Natural killer cell (primary cell): Measurements from ENCODE around the gene RNF121. TPM values are rescaled to one million over a fixed set of nuclear protein-coding genes. Genes with fewer than 3 reads are reported as not detected.

Source experiments
- ATAC-seq, 3 donors: fragments of 150-1000 bp in 2 of 3; fragments of 200-7000 bp in 1 of 3; cut with Tn5 transposase; 1 replicate in 1 of 3; 2 replicates in 2 of 3; pipeline ENCODE4 v1.10.0; 2021; ENCODE audit warnings: mild to moderate bottlenecking in 2 of 3, moderate library complexity in 2 of 3
- DNase-seq, 2 donors: peaks; one replicate each; pipeline versions ENCODE4 v3.0.0 to v3.0.0-alpha.2; 2013 to 2021; ENCODE audit warnings: mixed read lengths in 1 of 2
- H3K27ac ChIP-seq: one replicate; pipeline ENCODE4 v1.5.1; 2013; ENCODE audit warnings: mild to moderate bottlenecking, low read length
- H3K27me3 ChIP-seq: one replicate; pipeline ENCODE4 v1.6.1; 2013; ENCODE audit warnings: low read length; ENCODE audit not compliant: control insufficient read depth, insufficient read depth
- H3K36me3 ChIP-seq: one replicate; pipeline ENCODE4 v1.6.1; 2013; ENCODE audit warnings: low read length; ENCODE audit not compliant: control insufficient read depth, insufficient read depth
- H3K4me1 ChIP-seq: one replicate; pipeline ENCODE4 v1.6.1; 2013; ENCODE audit warnings: low read length; ENCODE audit not compliant: control insufficient read depth, insufficient read depth
- H3K4me3 ChIP-seq: one replicate; pipeline ENCODE4 v1.5.1; 2013; ENCODE audit warnings: low read length
- H3K9me3 ChIP-seq: one replicate; pipeline ENCODE4 v1.6.1; 2013; ENCODE audit warnings: low read length; ENCODE audit not compliant: control insufficient read depth, insufficient read depth
- H3K27ac Mint-ChIP-seq, 2 donors: one replicate each; pipeline ENCODE4 v1.8.0; 2022; ENCODE audit warnings: mild to moderate bottlenecking in 2 of 2, mixed read lengths in 2 of 2, moderate library complexity in 1 of 2
- H3K27me3 Mint-ChIP-seq, 2 donors: one replicate each; pipeline ENCODE4 v1.8.0; 2022; ENCODE audit warnings: low read depth in 2 of 2, mixed read lengths in 2 of 2
- H3K36me3 Mint-ChIP-seq: one replicate; pipeline ENCODE4 v1.8.0; 2022; ENCODE audit warnings: mixed read lengths
- H3K4me1 Mint-ChIP-seq, 2 donors: one replicate each; pipeline ENCODE4 v1.8.0; 2022; ENCODE audit warnings: mixed read lengths in 2 of 2
- H3K4me3 Mint-ChIP-seq: one replicate; pipeline ENCODE4 v1.8.0; 2022; ENCODE audit warnings: mild to moderate bottlenecking, moderate library complexity, mixed read lengths
- H3K9me3 Mint-ChIP-seq, 2 donors: one replicate each; pipeline ENCODE4 v1.8.0; 2022; ENCODE audit warnings: mixed read lengths in 2 of 2
- CTCF ChIP-seq: fragments of 200-600 bp; IDR thresholded peaks from one replicate; pipeline ENCODE4 v1.8.0; 2022; ENCODE audit warnings: antibody characterized with exemption
- WGBS: methylation state at CpG from one replicate; pipeline ENCODE4 v1.1.7; 2013; ENCODE audit warnings: missing lambda C conversion rate; ENCODE audit not compliant: insufficient coverage; 5-methylcytosine and 5-hydroxymethylcytosine counted together
- intact Hi-C: fragments of 100-400 bp; cut with micrococcal nuclease; formaldehyde crosslinking; loops from one replicate; pipeline ENCODE4 v1.14.2; 2022
- total RNA-seq, 4 donors: library from RNA; stranded (reverse); fragments of 120-200 nt in 1 of 4; gene quantifications; one replicate each; pipeline versions ENCODE4 v1.2.3 to v1.2.4, GENCODE V29; 2013 to 2022

Gene RNF121
- total RNA-seq, 3 donors from 2014 or later (not counting 1 experiment from before 2014, with no cell fraction given): 22.7 to 28.2 (median 22.9) TPM

- WGBS: 97% methylated on average over 16 of the region's 16 CpGs
- peak overlapping the region; percentile 57 to 72 for H3K27ac Mint-ChIP-seq
- intact Hi-C loops: no loop called here
Measured at GRCh38 chr11:72014761-72015320, 86.0 kb downstream of the RNF121 start.

GRCh38 chr11:72015511-72016061 is 86.7 kb downstream of the RNF121 start:
- peak overlapping the region; percentile 57 to 72 for H3K27ac Mint-ChIP-seq

More at GRCh38 chr11:72014761-72015320, 86.0 kb downstream of the RNF121 start:
- no peak for ATAC-seq
- H3K4me3 Mint-ChIP-seq: no peak overlapping the region
- peaks cover 13 to 18% of the 10 kb centered on the region in 2 donors for H3K4me1 Mint-ChIP-seq
- H3K27me3 Mint-ChIP-seq: no peaks in the 10 kb centered on the region
- DNase-seq: no peak
- H3K9me3 Mint-ChIP-seq: no peaks in the 10 kb centered on the region
- peaks cover 47% of the 10 kb centered on the region for H3K36me3 Mint-ChIP-seq
- no peak overlapping the region for H3K4me3 ChIP-seq
- H3K36me3 ChIP-seq: peaks cover 99% of the 10 kb centered on the region
- no peaks in the 10 kb centered on the region for H3K9me3 ChIP-seq
- TF ChIP-seq CTCF: no peak
- no peak overlapping the region for H3K27ac ChIP-seq
- no peaks in the 10 kb centered on the region for H3K27me3 ChIP-seq
- no peaks in the 10 kb centered on the region for H3K4me1 ChIP-seq

GRCh38 chr11:72018171-72018570 is 89.3 kb downstream of the RNF121 start:
- ATAC-seq (no peak), DNase-seq (no peak)
- no peak overlapping the region for H3K27ac ChIP-seq
- H3K9me3 Mint-ChIP-seq: no peaks in the 10 kb centered on the region
- intact Hi-C loops: no loop called here
- H3K36me3 ChIP-seq: peaks cover 98% of the 10 kb centered on the region
- H3K27me3 ChIP-seq: no peaks in the 10 kb centered on the region
- no peak overlapping the region for H3K4me3 Mint-ChIP-seq
- TF ChIP-seq CTCF: no peak
- peaks cover 47% of the 10 kb centered on the region for H3K36me3 Mint-ChIP-seq
- no peak overlapping the region for H3K4me3 ChIP-seq
- peak overlapping the region in 1 of 2 donors; percentile 24 for H3K27ac Mint-ChIP-seq
- no peaks in the 10 kb centered on the region for H3K9me3 ChIP-seq
- H3K4me1 Mint-ChIP-seq: peaks cover 13 to 14% of the 10 kb centered on the region in 2 donors
- H3K4me1 ChIP-seq: no peaks in the 10 kb centered on the region
- 98% methylated on average over 9 of the region's 9 CpGs for WGBS
- no peaks in the 10 kb centered on the region for H3K27me3 Mint-ChIP-seq

More at GRCh38 chr11:72015511-72016061, 86.7 kb downstream of the RNF121 start:
- Histone ChIP-seq H3K27me3 (no peaks in the 10 kb centered on the region), H3K4me3 (no peak overlapping the region), H3K27ac (no peak overlapping the region), H3K36me3 (peaks cover 98% of the 10 kb centered on the region), H3K4me1 (no peaks in the 10 kb centered on the region), H3K9me3 (no peaks in the 10 kb centered on the region)
- peaks cover 13 to 18% of the 10 kb centered on the region in 2 donors for H3K4me1 Mint-ChIP-seq
- no peaks in the 10 kb centered on the region for H3K9me3 Mint-ChIP-seq
- H3K4me3 Mint-ChIP-seq: peak overlapping the region; percentile 13
- WGBS: 97% methylated on average over 10 of the region's 10 CpGs
- no peak for TF ChIP-seq CTCF
- no peak for DNase-seq
- H3K27me3 Mint-ChIP-seq: no peaks in the 10 kb centered on the region
- H3K36me3 Mint-ChIP-seq: peaks cover 47% of the 10 kb centered on the region
- ATAC-seq: no peak
- intact Hi-C loops: no loop called here
